GM19023 (cell line): ENCODE data around the gene RBPJ.

ENCODE experiments used
- ATAC-seq: cut with Tn5 transposase; IDR thresholded peaks from one replicate; pipeline ENCODE4 v1.9.1; 2021; ENCODE audit warnings: mild to moderate bottlenecking, moderate library complexity; ENCODE audit not compliant: unreplicated experiment

Gene RBPJ

GRCh38 chr4:26452565-26453531, 132.0 kb downstream of the RBPJ start:
- no peak for ATAC-seq

- ATAC-seq: no peak
Observed at GRCh38 chr4:26454961-26455360, 134.1 kb downstream of the RBPJ start.

GRCh38 chr4:26455571-26455970, 134.8 kb downstream of the RBPJ start:
- no peak for ATAC-seq

- ATAC-seq: no peak
Observed at GRCh38 chr4:26457412-26457811, 136.6 kb downstream of the RBPJ start.

- ATAC-seq: no peak
Observed at GRCh38 chr4:26458157-26458561, 137.3 kb downstream of the RBPJ start.

- no peak for ATAC-seq
Observed at GRCh38 chr4:26459054-26459755, 138.4 kb downstream of the RBPJ start.

- ATAC-seq: no peak
Observed at GRCh38 chr4:26459756-26460530, 139.1 kb downstream of the RBPJ start.

GRCh38 chr4:26462874-26463273, 142.1 kb downstream of the RBPJ start:
- no peak for ATAC-seq

GRCh38 chr4:26463386-26463785, 142.6 kb downstream of the RBPJ start:
- ATAC-seq: no peak

- ATAC-seq: no peak
Observed at GRCh38 chr4:26464420-26465095, 143.7 kb downstream of the RBPJ start.

- no peak for ATAC-seq
Observed at GRCh38 chr4:26466578-26467270, 145.9 kb downstream of the RBPJ start.

- ATAC-seq: no peak
Observed at GRCh38 chr4:26467724-26468123, 146.9 kb downstream of the RBPJ start.

GRCh38 chr4:26468283-26468949, 147.6 kb downstream of the RBPJ start:
- ATAC-seq: no peak

- ATAC-seq: no peak
Observed at GRCh38 chr4:26468977-26469376, 148.2 kb downstream of the RBPJ start.

- ATAC-seq: no peak
Observed at GRCh38 chr4:26471890-26472289, 151.1 kb downstream of the RBPJ start.

- no peak for ATAC-seq
Observed at GRCh38 chr4:26473893-26474292, 153.1 kb downstream of the RBPJ start.

- ATAC-seq: no peak
Observed at GRCh38 chr4:26474551-26474950, 153.7 kb downstream of the RBPJ start.

- ATAC-seq: no peak
Observed at GRCh38 chr4:26475716-26476115, 154.9 kb downstream of the RBPJ start.

GRCh38 chr4:26476545-26476944, 155.7 kb downstream of the RBPJ start:
- no peak for ATAC-seq

- ATAC-seq: no peak
Observed at GRCh38 chr4:26478330-26478729, 157.5 kb downstream of the RBPJ start.
